HepG2 (cell line): ENCODE measurements around the gene PIP4K2B. TPM values are rescaled to one million over a fixed set of nuclear protein-coding genes. Genes with fewer than 3 reads are reported as not detected.

ENCODE experiments used
- ARID4A ChIP-seq: sonication (generic); formaldehyde crosslinking; IDR thresholded peaks from 2 replicates; pipeline ENCODE4 v1.5.0; 2020; ENCODE audit warnings: mild to moderate bottlenecking, missing genetic modification reagents, borderline replicate concordance
- CREB1 ChIP-seq, 2 experiments: fragments of 450-650 bp in 1 of 2; IDR thresholded peaks; 2 replicates each; pipeline ENCODE4 v1.6.1; 2016 to 2017; ENCODE audit warnings: control low read depth in 1 of 2, mild to moderate bottlenecking in 1 of 2, missing compliant biosample characterization in 1 of 2, missing genetic modification characterization in 1 of 2
- GATA4 ChIP-seq: sonication (generic); IDR thresholded peaks from 2 replicates; pipeline ENCODE4 v1.6.1; 2016; ENCODE audit warnings: antibody characterized with exemption, low read depth, borderline replicate concordance
- IRX3 ChIP-seq: sonication (generic); formaldehyde crosslinking; IDR thresholded peaks from 2 replicates; pipeline ENCODE4 v1.8.1; 2023; ENCODE audit warnings: mild to moderate bottlenecking, low read depth, missing genetic modification reagents, borderline replicate concordance
- KAT8 ChIP-seq: IDR thresholded peaks from 2 replicates; pipeline ENCODE4 v1.6.1; 2016; ENCODE audit warnings: missing genetic modification reagents, missing compliant biosample characterization
- KDM4B ChIP-seq: sonication (generic); formaldehyde crosslinking; IDR thresholded peaks from 2 replicates; pipeline ENCODE4 v1.4.0; 2020; ENCODE audit warnings: missing genetic modification reagents
- KMT2A ChIP-seq: sonication (generic); formaldehyde crosslinking; IDR thresholded peaks from 2 replicates; pipeline ENCODE4 v1.4.0; 2020; ENCODE audit warnings: missing genetic modification reagents
- RXRA ChIP-seq: sonication (generic); formaldehyde crosslinking; IDR thresholded peaks from 2 replicates; pipeline ENCODE4 v1.5.1; 2020; ENCODE audit warnings: missing genetic modification reagents
- ZFP36L2 ChIP-seq: sonication (generic); formaldehyde crosslinking; IDR thresholded peaks from 2 replicates; pipeline ENCODE4 v1.4.0; 2020; ENCODE audit warnings: missing genetic modification reagents
- ZFP41 ChIP-seq: sonication (generic); formaldehyde crosslinking; IDR thresholded peaks from 2 replicates; pipeline ENCODE4 v1.4.0; 2020; ENCODE audit warnings: mild to moderate bottlenecking, missing genetic modification reagents, borderline replicate concordance
- ZNF10 ChIP-seq: sonication (generic); formaldehyde crosslinking; IDR thresholded peaks from 2 replicates; pipeline ENCODE4 v1.4.0; 2020; ENCODE audit warnings: mild to moderate bottlenecking, low read depth, missing genetic modification reagents, borderline replicate concordance
- ZNF292 ChIP-seq: sonication (generic); formaldehyde crosslinking; IDR thresholded peaks from 2 replicates; pipeline ENCODE4 v1.8.1; 2022; ENCODE audit warnings: mild to moderate bottlenecking, low read depth, missing genetic modification reagents, borderline replicate concordance
- ZNF329 ChIP-seq: sonication (generic); formaldehyde crosslinking; IDR thresholded peaks from 2 replicates; pipeline ENCODE4 v1.9.0; 2021; ENCODE audit warnings: low read depth, mild to moderate bottlenecking, missing genetic modification reagents
- ZNF354B ChIP-seq: sonication (generic); formaldehyde crosslinking; IDR thresholded peaks from 2 replicates; pipeline ENCODE4 v1.8.0; 2022; ENCODE audit warnings: mild to moderate bottlenecking, missing genetic modification reagents
- ZNF441 ChIP-seq: sonication (generic); formaldehyde crosslinking; IDR thresholded peaks from 2 replicates; pipeline ENCODE4 v1.7.0; 2021; ENCODE audit warnings: missing genetic modification reagents, borderline replicate concordance
- ZNF460 ChIP-seq: sonication (generic); formaldehyde crosslinking; IDR thresholded peaks from 2 replicates; pipeline ENCODE4 v1.5.1; 2020; ENCODE audit warnings: missing genetic modification reagents, mild to moderate bottlenecking, borderline replicate concordance
- ZNF552 ChIP-seq: sonication (generic); formaldehyde crosslinking; IDR thresholded peaks from 2 replicates; pipeline ENCODE4 v1.9.0; 2022; ENCODE audit warnings: missing genetic modification reagents, mild to moderate bottlenecking, borderline replicate concordance
- polyA plus RNA-seq, 8 experiments: library from polyadenylated mRNA; depleted of rRNA in 3 of 8; stranded (reverse) in 7 of 8; unstranded in 1 of 8; fragments of >200 nt; fragmentation: Illumina TruSeq in 4 of 8; extraction: Trizol in 4 of 8; gene quantifications; 2 replicates each; pipeline versions ENCODE4 v1.2.1 to v1.2.3, GENCODE V29; 2011 to 2016; ENCODE audit warnings: low read depth in 4 of 8, missing spikeins in 1 of 8, mixed read lengths in 1 of 8; ENCODE audit not compliant: insufficient read depth in 1 of 8
- total RNA-seq, 5 experiments: library from RNA; depleted of rRNA; stranded (reverse); fragments of >200 nt; fragmentation: Illumina TruSeq; extraction: Trizol; gene quantifications; 2 replicates each; pipeline ENCODE4 v1.2.3, GENCODE V29; 2016; ENCODE audit warnings: low read depth in 1 of 5
- TF ChIP-seq, protein P1 (sequence below): sonication (generic); formaldehyde crosslinking; IDR thresholded peaks from 2 replicates; pipeline ENCODE4 v1.5.0; 2020; ENCODE audit warnings: mild to moderate bottlenecking, missing genetic modification reagents
- TF ChIP-seq, protein P2 (sequence below): sonication (generic); formaldehyde crosslinking; IDR thresholded peaks from 2 replicates; pipeline ENCODE4 v1.4.0; 2020; ENCODE audit warnings: missing genetic modification reagents; ENCODE audit errors: not compliant biosample characterization
- TF ChIP-seq, protein P3 (sequence below): sonication (generic); formaldehyde crosslinking; IDR thresholded peaks from 2 replicates; pipeline ENCODE4 v1.5.0; 2020; ENCODE audit warnings: missing genetic modification reagents, mild to moderate bottlenecking, borderline replicate concordance

Gene PIP4K2B
- total and polyA plus RNA-seq, 2 of the 13 experiments (the other 11 are each of a cell fraction or from before 2014, with no cell fraction given), result 20.4 to 54.0 TPM

GRCh38 chr17:38752308-38753070 is 46.9 kb downstream of the PIP4K2B start, which contains the start of gene PSMB3 (continued):
- TF ChIP-seq ARID4A (CRISPR knock-in tag), result peak; percentile 98; the same call in 1 of the 2 replicates
- TF ChIP-seq, protein P1, sequence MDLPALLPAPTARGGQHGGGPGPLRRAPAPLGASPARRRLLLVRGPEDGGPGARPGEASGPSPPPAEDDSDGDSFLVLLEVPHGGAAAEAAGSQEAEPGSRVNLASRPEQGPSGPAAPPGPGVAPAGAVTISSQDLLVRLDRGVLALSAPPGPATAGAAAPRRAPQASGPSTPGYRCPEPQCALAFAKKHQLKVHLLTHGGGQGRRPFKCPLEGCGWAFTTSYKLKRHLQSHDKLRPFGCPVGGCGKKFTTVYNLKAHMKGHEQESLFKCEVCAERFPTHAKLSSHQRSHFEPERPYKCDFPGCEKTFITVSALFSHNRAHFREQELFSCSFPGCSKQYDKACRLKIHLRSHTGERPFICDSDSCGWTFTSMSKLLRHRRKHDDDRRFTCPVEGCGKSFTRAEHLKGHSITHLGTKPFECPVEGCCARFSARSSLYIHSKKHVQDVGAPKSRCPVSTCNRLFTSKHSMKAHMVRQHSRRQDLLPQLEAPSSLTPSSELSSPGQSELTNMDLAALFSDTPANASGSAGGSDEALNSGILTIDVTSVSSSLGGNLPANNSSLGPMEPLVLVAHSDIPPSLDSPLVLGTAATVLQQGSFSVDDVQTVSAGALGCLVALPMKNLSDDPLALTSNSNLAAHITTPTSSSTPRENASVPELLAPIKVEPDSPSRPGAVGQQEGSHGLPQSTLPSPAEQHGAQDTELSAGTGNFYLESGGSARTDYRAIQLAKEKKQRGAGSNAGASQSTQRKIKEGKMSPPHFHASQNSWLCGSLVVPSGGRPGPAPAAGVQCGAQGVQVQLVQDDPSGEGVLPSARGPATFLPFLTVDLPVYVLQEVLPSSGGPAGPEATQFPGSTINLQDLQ (CRISPR knock-in tag), result no peak
- TF ChIP-seq KDM4B (CRISPR knock-in tag), result peak; percentile 32; the same call in 1 of the 2 replicates
- TF ChIP-seq CREB1 (IDR thresholded peaks at IDR 0.05), result peak; percentile 89
- peak; percentile 97 for TF ChIP-seq CREB1 (CRISPR knock-in tag; IDR thresholded peaks at IDR 0.05)
- peak; percentile 73; the same call in 1 of the 2 replicates for TF ChIP-seq IRX3 (CRISPR knock-in tag)
- TF ChIP-seq ZNF441 (CRISPR knock-in tag), result no peak
- TF ChIP-seq RXRA (CRISPR knock-in tag), result no peak; the same call in 1 of the 2 replicates
- TF ChIP-seq, protein P2, sequence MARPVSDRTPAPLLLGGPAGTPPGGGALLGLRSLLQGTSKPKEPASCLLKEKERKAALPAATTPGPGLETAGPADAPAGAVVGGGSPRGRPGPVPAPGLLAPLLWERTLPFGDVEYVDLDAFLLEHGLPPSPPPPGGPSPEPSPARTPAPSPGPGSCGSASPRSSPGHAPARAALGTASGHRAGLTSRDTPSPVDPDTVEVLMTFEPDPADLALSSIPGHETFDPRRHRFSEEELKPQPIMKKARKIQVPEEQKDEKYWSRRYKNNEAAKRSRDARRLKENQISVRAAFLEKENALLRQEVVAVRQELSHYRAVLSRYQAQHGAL (CRISPR knock-in tag), result peak; percentile 74
- no peak for TF ChIP-seq ZNF292 (CRISPR knock-in tag)
- TF ChIP-seq ZNF354B (CRISPR knock-in tag), result 0 out of 2 replicates have a peak, but pooled peaks have one; percentile 90
- no peak for TF ChIP-seq ZNF329
- TF ChIP-seq, protein P3, sequence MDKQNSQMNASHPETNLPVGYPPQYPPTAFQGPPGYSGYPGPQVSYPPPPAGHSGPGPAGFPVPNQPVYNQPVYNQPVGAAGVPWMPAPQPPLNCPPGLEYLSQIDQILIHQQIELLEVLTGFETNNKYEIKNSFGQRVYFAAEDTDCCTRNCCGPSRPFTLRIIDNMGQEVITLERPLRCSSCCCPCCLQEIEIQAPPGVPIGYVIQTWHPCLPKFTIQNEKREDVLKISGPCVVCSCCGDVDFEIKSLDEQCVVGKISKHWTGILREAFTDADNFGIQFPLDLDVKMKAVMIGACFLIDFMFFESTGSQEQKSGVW (CRISPR knock-in tag), result no peak
- TF ChIP-seq ZFP41 (CRISPR knock-in tag), result no peak; the same call in 1 of the 2 replicates
- TF ChIP-seq KAT8, result peak; percentile 98
- no peak for TF ChIP-seq ZNF10 (CRISPR knock-in tag)
- TF ChIP-seq ZNF460, result no peak
- TF ChIP-seq ZNF552, result no peak
- peak; percentile 19; the same call in 1 of the 2 replicates for TF ChIP-seq GATA4
- TF ChIP-seq KMT2A (CRISPR knock-in tag), result peak; percentile 88
- no peak for TF ChIP-seq ZFP36L2
